RWPE1 (cell line): ENCODE data around the gene OR10V1.

Experiments used
- CTCF ChIA-PET: fragments of 350-600 bp; sonication (Branson Sonifier 250); formaldehyde crosslinking; extraction: SDS; loops from one replicate; lab custom pipeline; 2021; lab: Yijun Ruan, JAX
- POLR2A ChIA-PET: fragments of 400-600 bp; formaldehyde crosslinking; extraction: SDS; loops from one replicate; lab custom pipeline; 2020; ENCODE audit warnings: antibody characterized with exemption; ENCODE audit not compliant: low non-redundant PET; lab: Yijun Ruan, JAX
- DNase-seq: peaks from one replicate; pipeline ENCODE4 v3.0.0; 2012; ENCODE audit warnings: low spot score
- H3K27ac ChIP-seq: fragments of 450-650 bp; 2 replicates; pipeline ENCODE4 v1.5.1; 2017
- CTCF ChIP-seq: fragments of 450-650 bp; conservative IDR thresholded peaks from 2 replicates; pipeline ENCODE4 v1.5.1; 2017; ENCODE audit warnings: low read depth, mild to moderate bottlenecking

The OR10V1 gene

GRCh38 chr11:59666969-59667368 lies 46.7 kb downstream of the OR10V1 start:
- POLR2A ChIA-PET, result no interaction called here
- no peak for DNase-seq

More at GRCh38 chr11:59666969-59667368, 46.7 kb downstream of the OR10V1 start:
- TF ChIP-seq CTCF, result no peak
- CTCF ChIA-PET, result no interaction called here
- no peak overlapping the region for H3K27ac ChIP-seq
